Measurements from ENCODE around the gene GMNC.

GMNC gene

DNA sequence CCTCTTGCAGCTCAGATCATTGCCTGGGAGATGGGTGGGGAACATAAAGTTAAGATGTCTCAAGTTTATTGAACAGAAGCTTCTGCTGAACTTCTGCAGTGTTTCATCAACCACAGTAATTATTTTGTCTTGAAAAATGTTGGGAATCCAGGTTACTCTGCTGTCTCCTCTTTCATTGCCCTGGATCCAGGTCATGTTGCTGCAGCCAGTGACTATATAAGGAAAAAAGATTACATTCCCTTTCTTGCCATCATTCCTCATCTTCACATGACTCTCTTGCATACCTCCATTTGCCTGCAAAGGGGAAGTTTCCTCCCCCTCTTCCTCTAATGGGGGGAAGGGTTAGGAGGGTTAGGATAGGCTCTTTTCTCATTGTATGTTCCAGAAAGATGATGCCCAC lies 15.1 kb downstream of the GMNC start:
- DNase-seq: no peak

DNA sequence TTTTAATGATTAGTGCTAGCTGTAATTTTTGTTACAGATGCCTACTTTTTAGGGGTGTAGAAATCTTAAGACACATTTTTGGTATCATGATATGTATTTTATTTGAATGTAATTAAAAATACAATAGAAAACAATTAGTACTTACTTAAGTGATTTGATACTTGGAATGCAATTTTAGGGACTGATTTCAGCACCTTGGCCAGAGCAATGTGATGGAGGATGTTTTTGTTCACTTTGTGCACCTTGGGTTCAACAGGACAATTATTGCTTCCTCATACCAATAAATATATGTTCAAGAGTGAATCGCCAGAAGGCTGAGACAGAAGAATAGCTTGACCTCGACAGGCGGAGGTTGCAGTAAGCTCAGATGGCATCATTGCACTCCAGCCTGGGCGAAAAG lies 22.3 kb downstream of the GMNC start:
- no peak for DNase-seq

DNA sequence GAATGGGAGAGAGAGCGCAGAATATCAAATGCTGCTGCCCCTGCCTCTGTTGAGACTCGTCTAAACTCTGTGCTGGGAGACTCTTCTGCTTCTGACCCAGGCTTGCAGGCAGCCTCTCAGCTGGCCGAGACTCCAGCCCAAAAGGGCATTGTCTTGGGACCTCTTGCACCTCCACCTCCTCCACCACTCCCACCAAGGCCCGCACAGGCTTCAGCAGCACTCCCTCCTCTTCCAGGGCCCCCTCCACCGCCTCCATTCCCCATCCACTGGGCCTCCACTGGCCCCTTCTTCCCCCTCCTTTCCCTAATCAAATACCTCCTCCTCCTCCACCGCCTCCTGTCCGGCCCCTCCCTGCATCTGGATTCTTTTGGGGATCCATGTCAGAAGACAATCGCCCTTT lies 31.3 kb downstream of the GMNC start:
- no peak for DNase-seq

DNA sequence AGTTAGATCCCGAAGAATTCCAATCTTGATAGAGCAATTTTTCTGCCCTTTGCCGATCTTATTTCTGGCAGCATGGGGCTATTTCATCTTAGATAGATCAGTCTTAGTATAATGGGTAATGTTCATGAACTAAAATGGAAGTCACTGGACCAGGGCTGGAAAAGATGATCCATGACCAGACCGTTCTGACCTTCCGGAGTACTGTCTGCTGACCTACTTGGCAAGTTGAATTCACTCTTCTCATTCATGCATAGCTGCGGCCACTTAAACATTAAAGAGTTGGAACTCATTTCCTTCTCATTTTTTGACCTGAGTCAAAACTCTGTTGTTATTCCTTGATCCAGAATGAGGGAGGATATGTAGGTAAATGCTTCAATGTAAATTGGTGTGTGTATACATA lies 32.5 kb downstream of the GMNC start:
- no peak for DNase-seq

DNA sequence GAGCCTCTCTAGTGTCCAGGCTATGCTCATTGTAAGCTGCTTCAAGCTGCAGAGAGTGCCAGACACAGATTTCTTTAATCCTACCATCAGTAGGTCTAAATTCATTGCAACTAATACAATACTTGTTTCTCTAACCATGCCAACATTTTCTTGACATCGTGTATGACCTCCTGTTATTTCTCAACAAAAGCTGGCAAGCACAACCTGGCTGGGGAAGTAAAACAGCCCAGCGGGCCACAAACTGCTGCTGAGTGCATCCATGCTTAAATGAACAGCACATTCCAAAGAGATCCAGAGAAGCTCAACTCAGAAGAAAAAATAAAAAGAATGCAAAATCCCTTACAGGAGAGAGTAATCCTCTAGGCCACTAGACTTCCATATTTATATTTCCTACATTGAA lies 36.5 kb downstream of the GMNC start:
- DNase-seq: no peak

DNA sequence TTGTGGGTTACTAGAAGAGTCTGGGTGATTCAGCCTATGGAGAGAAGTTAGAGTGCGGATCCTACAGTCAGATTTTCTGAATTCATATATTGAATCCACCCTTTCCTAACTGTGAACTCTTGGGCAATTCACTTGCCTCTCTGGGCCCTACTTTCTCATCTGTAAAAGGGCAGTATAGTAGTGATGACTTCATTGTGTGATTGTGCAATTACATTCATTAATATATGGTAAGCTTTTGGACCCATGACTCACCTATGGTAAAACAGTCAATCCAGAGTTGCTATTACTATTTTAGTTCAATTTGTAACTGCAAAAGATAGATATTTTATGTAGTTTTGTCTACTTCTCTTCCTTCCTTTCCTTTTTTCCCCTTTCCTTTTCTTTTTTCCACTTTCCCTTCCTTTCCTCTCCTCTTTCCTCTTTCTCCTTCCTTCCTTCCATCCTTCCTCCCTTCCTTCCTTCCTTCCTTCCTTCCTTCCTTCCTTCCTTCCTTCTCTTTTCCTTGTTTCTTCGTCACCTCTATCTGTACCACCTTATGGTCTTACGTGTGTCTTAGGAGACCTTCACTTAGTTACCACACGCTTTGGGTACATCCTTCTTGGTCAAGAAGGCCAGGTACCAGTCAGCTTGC lies 37.0 kb downstream of the GMNC start:
- no peak for DNase-seq

DNA sequence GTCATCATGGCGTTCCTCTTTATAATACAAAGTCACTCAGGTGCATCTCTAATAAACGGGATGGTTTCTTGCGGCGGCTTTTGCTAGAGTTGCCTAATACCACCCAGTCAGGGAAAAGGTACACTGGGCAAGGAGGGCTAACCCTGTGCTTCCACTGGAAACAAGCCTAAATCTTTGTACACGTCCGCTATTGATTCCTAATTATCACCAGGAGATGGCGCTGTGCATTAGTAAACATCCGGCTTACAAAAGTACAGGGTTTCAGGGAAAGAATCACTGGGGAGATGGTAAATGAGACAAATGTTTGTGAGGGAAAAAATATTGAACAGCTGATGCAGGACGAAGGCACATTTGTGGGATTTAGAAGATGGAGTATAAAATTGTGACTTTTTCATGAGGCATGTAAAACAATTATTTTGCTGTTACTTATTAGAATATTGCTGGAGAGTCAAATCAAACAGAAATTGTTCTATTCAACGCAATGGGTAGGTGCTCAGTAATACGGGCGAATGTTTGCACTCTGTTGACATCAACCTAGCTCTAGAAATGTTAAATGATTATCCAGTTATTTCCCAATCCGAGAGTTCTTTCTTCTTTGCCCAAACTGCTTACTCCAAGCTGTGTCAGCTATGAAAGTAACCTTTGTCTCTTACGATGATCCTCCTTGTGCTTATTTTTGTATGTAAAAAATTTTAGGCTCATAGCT lies 50.6 kb downstream of the GMNC start:
- peak; percentile 22 to 24 for DNase-seq

DNA sequence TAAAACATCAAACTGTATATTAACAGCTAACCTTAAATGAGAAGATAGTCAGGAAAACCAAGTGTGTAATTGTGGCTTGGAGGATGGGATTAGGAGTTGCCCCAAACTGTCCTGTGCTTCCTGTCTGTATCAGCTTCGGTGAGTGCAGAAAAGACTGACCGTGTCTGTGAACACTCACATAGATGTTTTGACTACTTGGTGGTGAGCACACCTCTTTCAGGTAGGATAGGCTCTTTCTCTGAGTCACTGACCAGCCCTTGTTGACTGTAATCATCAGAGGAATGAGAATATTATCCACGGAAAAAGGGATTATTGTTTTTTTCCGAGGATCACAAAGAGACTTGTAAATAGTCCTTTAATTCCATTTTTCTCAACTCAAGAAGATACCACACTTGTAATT lies 51.5 kb downstream of the GMNC start:
- no peak for DNase-seq

DNA sequence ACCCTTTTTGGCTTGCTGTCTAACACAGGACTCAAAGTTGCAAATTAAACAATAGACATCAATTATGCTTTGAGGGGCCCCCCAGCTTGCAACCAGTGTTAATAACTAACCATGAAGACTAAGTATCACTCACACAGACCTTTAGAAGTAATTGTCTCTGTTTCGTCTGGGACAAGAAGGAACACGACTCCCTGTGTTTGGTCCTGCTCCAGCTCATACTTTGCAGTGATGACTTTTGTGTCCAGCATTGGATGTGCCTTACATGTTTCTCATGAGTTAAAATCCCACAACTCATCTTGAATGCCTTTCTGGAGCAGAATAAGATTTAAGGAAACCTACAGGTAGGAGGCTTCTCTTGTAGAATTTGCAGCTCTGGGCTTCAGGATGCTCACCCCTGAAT lies 53.1 kb downstream of the GMNC start:
- no peak for DNase-seq

DNA sequence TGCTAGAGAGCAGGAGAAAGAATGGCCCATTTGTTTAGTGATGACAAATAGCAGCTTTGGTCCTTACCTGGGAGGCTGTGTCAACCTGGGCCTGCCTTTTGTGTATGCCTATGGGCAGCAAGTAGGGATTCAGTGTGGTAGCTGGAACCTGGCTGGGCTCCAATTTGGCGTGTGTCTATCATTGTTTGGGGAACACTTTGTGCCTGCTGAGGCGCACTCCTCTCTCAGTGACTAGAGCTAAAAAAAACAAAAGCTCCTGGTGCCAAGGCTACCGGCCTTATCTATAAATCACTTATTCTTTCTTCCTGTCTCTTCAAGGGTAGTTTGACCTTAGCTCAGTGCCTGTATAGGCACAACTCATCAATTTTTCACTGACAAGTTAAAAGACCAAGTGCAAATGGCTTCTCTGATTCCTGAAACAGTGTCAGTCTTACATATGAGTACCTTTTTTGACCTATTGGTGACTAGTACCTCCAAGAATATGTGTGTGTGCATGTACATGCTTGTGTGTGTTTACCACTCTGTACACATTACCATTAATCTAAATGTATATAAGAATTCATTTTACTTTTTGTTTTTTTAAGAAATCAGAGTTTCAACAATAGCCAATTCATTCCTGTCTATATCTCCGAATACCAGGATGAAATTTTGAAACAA lies 54.6 kb downstream of the GMNC start:
- no peak for DNase-seq

Data from hippocampal formation (tissue), 2 donors.